Measurements from ENCODE around the gene LITAF. TPM values are rescaled to one million over a fixed set of nuclear protein-coding genes. Genes with fewer than 3 reads are reported as not detected.
"Not testable (repeated sequence)": the region's sequence is repeated elsewhere in the genome, so short reads cannot be mapped to it uniquely, and the experiment has no call there.

The LITAF gene
- total RNA-seq, 2 donors from 2014 or later, result 66.0 to 82.9 TPM

- no peak for ATAC-seq (replicated peaks)
Observed at GRCh38 chr16:11528053-11528452, 58.7 kb downstream of the LITAF start.

GRCh38 chr16:11526655-11527350, 59.9 kb downstream of the LITAF start:
- Mint-ChIP-seq H3K4me1 (no peaks in the 10 kb centered on the region), H3K27me3 (no peaks in the 10 kb centered on the region), H3K27ac (no peak overlapping the region), H3K36me3 (ENCODE audit: low read depth) (no peaks in the 10 kb centered on the region), H3K4me3 (no peak overlapping the region), H3K9me3 (no peaks in the 10 kb centered on the region)
- ATAC-seq (replicated peaks), result no peak

More at GRCh38 chr16:11528053-11528452, 58.7 kb downstream of the LITAF start:
- Mint-ChIP-seq H3K27ac (no peak overlapping the region), H3K36me3 (ENCODE audit: low read depth) (no peaks in the 10 kb centered on the region), H3K4me1 (no peaks in the 10 kb centered on the region), H3K4me3 (no peak overlapping the region), H3K27me3 (no peaks in the 10 kb centered on the region), H3K9me3 (no peaks in the 10 kb centered on the region)

DNA sequence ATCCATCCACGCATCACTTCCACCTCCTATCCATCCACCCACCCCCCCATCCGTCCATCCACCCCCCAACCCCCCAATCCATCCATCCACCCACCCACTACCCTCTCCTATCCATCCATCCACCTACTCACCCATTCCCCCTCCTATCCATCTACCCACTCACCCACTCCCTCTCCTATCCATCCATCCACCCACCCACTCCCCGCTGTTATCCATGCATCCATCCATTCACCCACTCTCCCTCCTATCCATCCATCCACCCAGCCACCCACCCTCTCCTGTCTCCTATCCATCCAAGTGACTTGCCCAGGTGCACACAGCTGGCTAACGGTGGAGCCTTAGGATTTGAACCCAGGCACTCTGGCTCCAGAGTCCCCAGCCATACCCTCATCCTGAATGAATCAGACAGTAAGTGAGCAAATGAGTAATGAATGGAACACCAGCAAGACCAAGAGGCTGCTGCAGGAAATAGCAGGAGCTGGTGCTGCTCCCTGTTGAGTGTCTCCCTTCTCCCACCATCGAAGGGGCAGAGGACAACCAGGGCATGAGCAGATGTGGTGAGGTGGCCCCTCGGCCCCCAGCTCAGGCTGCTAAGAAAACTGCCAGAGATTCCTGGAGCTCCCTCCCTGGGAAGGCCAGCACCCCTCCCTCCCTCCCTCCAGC, 62.5 kb downstream of the LITAF start:
- H3K27me3 Mint-ChIP-seq, result no peaks in the 10 kb centered on the region
- no peak overlapping the region for H3K27ac Mint-ChIP-seq
- no peaks in the 10 kb centered on the region for H3K4me1 Mint-ChIP-seq
- H3K4me3 Mint-ChIP-seq, result no peak overlapping the region
- no peaks in the 10 kb centered on the region for H3K9me3 Mint-ChIP-seq
- no peaks in the 10 kb centered on the region for H3K36me3 Mint-ChIP-seq (ENCODE audit: low read depth)
- no peak for ATAC-seq (replicated peaks)

DNA sequence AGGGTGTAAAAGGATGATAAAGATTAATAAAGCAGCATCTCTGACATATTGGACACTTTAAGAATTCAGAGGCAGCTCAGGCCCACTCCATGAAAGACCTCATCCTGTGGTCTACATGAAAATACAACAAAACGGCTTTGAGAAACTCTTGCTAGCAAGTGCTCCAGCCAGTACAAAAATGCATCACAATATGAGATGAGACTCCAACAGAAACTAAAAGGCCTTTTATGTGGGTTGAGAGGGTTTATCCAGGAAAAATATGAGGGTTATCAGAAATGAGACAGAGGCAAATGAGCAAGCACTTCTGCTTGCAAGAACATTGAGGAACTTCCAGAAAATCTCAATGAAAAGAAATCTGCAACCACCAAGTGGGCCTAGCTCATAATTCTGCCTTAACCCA, 65.7 kb downstream of the LITAF start:
- peak; percentile 16 for ATAC-seq (replicated peaks)
- no peaks in the 10 kb centered on the region for H3K27me3 Mint-ChIP-seq
- H3K4me3 Mint-ChIP-seq, result no peak overlapping the region
- no peaks in the 10 kb centered on the region for H3K36me3 Mint-ChIP-seq (ENCODE audit: low read depth)
- no peaks in the 10 kb centered on the region for H3K9me3 Mint-ChIP-seq
- no peaks in the 10 kb centered on the region for H3K4me1 Mint-ChIP-seq
- H3K27ac Mint-ChIP-seq, result no peak overlapping the region

DNA sequence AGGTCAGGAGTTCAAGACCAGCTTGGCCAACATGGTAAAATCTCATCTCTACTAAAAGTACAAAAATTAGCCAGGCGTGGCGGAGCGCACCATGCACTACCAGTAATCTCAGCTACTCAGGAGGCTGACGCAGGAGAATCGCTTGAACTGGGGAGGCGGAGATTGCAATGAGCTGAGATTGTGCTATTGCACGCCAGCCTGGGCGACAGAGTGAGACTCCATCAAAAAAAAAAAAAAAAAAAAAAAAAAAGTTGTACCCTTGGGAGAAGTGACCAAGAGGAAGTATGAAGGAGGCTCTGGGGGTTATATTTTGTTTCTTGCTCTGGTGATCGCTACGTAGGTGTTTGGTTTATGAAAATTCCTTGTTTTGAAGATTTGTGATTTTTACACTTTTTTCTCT, 66.3 kb downstream of the LITAF start:
- Mint-ChIP-seq H3K4me3 (no peak overlapping the region), H3K27ac (no peak overlapping the region), H3K27me3 (no peaks in the 10 kb centered on the region), H3K4me1 (no peaks in the 10 kb centered on the region), H3K9me3 (no peaks in the 10 kb centered on the region), H3K36me3 (ENCODE audit: low read depth) (no peaks in the 10 kb centered on the region)
- ATAC-seq (replicated peaks), result no peak

GRCh38 chr16:11517961-11518360, 68.8 kb downstream of the LITAF start:
- Mint-ChIP-seq H3K4me3 (no peak overlapping the region), H3K9me3 (no peaks in the 10 kb centered on the region), H3K36me3 (ENCODE audit: low read depth) (no peaks in the 10 kb centered on the region), H3K4me1 (no peaks in the 10 kb centered on the region), H3K27me3 (no peaks in the 10 kb centered on the region), H3K27ac (no peak overlapping the region)
- no peak for ATAC-seq (replicated peaks)

GRCh38 chr16:11515540-11516430, 70.9 kb downstream of the LITAF start:
- ATAC-seq (replicated peaks), result no peak
- H3K4me3 Mint-ChIP-seq, result no peak overlapping the region
- no peaks in the 10 kb centered on the region for H3K9me3 Mint-ChIP-seq
- H3K27me3 Mint-ChIP-seq, result no peaks in the 10 kb centered on the region
- no peaks in the 10 kb centered on the region for H3K36me3 Mint-ChIP-seq (ENCODE audit: low read depth)
- no peak overlapping the region for H3K27ac Mint-ChIP-seq
- no peaks in the 10 kb centered on the region for H3K4me1 Mint-ChIP-seq

DNA sequence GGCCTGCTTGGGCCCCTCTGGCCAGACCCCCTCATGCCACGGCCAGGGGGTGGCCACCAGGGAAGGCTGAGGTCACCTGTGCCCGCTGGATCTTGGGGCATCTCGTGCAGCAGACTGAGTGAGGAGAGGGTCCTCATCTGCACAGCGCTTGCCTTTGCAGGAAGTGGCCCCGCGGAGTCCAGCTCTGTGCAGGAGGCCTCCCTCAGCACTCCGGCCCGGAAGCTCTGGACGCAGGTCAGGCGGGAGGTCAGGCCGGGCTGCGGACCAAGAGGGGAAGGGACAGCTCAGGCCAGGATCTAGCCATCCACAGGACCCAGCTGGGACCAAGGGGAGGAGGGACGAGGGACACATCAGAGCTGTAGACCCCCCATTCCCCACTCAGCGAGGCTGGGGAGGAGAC, 72.4 kb downstream of the LITAF start:
- no peak for ATAC-seq (replicated peaks)
- Mint-ChIP-seq H3K36me3 (ENCODE audit: low read depth) (no peaks in the 10 kb centered on the region), H3K27ac (no peak overlapping the region), H3K27me3 (no peaks in the 10 kb centered on the region), H3K4me1 (no peaks in the 10 kb centered on the region), H3K4me3 (no peak overlapping the region), H3K9me3 (no peaks in the 10 kb centered on the region)

GRCh38 chr16:11513366-11513765, 73.4 kb downstream of the LITAF start:
- H3K4me3 Mint-ChIP-seq; H3K9me3 Mint-ChIP-seq; H3K27me3 Mint-ChIP-seq; H3K4me1 Mint-ChIP-seq; ATAC-seq (replicated peaks); H3K36me3 Mint-ChIP-seq (ENCODE audit: low read depth); H3K27ac Mint-ChIP-seq: not testable (repeated sequence)

DNA sequence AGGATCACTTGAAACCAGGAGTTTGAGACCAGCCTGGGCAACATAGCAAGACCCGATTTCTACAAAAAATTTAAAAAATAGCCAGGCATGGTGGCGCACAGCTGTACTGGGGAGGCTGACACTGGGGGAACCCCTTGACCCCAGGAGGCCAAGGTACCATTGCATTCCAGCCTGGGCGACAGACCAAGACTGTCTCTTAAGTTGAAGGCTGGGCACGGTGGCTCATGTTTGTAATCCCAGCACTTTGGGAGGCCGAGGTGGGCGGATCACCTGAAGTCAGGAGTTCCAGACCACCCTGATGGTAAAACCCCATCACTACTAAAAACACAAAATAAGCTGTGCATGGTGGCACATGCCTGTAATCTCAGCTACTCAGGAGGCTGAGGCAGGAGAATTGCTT, 74.9 kb downstream of the LITAF start:
- H3K9me3 Mint-ChIP-seq, result no peaks in the 10 kb centered on the region
- ATAC-seq (replicated peaks), result no peak

GRCh38 chr16:11511328-11511727, 75.4 kb downstream of the LITAF start:
- Mint-ChIP-seq H3K9me3 (no peaks in the 10 kb centered on the region), H3K27me3 (no peaks in the 10 kb centered on the region), H3K4me1 (no peaks in the 10 kb centered on the region), H3K36me3 (ENCODE audit: low read depth) (no peaks in the 10 kb centered on the region), H3K27ac (no peak overlapping the region), H3K4me3 (no peak overlapping the region)
- no peak for ATAC-seq (replicated peaks)

More for the DNA sequence above, 74.9 kb downstream of the LITAF start:
- no peak overlapping the region for H3K27ac Mint-ChIP-seq
- no peak overlapping the region for H3K4me3 Mint-ChIP-seq
- no peaks in the 10 kb centered on the region for H3K27me3 Mint-ChIP-seq
- H3K36me3 Mint-ChIP-seq (ENCODE audit: low read depth), result no peaks in the 10 kb centered on the region
- no peaks in the 10 kb centered on the region for H3K4me1 Mint-ChIP-seq

- Mint-ChIP-seq H3K27ac (no peak overlapping the region), H3K4me1 (no peaks in the 10 kb centered on the region), H3K9me3 (no peaks in the 10 kb centered on the region), H3K4me3 (no peak overlapping the region), H3K36me3 (ENCODE audit: low read depth) (no peaks in the 10 kb centered on the region), H3K27me3 (no peaks in the 10 kb centered on the region)
- no peak for ATAC-seq (replicated peaks)
Observed at GRCh38 chr16:11510178-11510973, 76.3 kb downstream of the LITAF start.

- no peaks in the 10 kb centered on the region for H3K36me3 Mint-ChIP-seq (ENCODE audit: low read depth)
- H3K4me3 Mint-ChIP-seq, result no peak overlapping the region
- H3K27ac Mint-ChIP-seq, result no peak overlapping the region
- no peaks in the 10 kb centered on the region for H3K27me3 Mint-ChIP-seq
- no peaks in the 10 kb centered on the region for H3K9me3 Mint-ChIP-seq
- peak; percentile 19 for ATAC-seq (replicated peaks)
- H3K4me1 Mint-ChIP-seq, result no peaks in the 10 kb centered on the region
Observed at GRCh38 chr16:11507991-11508390, 78.7 kb downstream of the LITAF start.

- Mint-ChIP-seq H3K4me3 (no peak overlapping the region), H3K27me3 (no peaks in the 10 kb centered on the region), H3K27ac (no peak overlapping the region), H3K4me1 (no peaks in the 10 kb centered on the region), H3K36me3 (ENCODE audit: low read depth) (no peaks in the 10 kb centered on the region), H3K9me3 (no peaks in the 10 kb centered on the region)
- ATAC-seq (replicated peaks), result no peak
Observed at GRCh38 chr16:11507350-11507749, 79.4 kb downstream of the LITAF start.
